ENCODE data around the gene PPP1R37. TPM values are rescaled to one million over a fixed set of nuclear protein-coding genes. Genes with fewer than 3 reads are reported as not detected.
"Not testable (repeated sequence)": the region's sequence is repeated elsewhere in the genome, so short reads cannot be mapped to it uniquely, and the experiment has no call there.

The PPP1R37 gene
- total and polyA plus RNA-seq, 4 donors = 1.8 to 10.4 (median 9.3) TPM

DNA sequence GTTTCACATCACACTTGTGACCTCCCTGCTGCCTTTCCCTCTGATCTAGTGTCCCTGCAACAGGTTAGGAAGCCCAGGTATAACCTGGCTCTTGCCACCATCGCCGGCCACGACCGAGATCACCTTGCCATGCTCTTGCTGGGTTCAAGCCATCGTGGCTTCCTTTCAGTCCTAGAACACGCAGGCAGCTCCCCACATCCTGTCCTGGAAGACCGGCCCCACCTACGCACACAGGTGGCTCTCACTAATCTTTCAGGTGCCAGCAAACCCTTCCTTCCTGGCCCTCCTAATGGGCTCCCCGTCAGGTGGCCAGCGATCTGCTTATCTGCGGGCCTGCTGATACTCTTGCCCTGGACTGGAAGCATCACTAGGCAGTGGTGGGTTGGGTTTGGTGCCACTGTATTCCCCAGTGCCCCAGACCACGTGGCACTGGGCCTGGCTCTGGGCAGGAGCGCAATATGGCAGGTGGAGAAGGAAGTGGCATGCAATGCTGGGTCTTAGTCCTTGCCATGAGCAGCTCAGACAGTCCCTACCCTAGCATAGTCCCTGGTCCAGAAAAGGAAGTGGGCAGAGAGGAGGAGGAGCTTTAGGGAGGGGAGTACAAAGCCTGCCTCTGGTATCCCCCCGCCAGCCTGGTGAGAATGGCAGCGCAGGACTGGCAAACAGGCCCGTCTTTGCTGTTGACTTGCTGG is 11.8 kb downstream of the PPP1R37 start (continued):
- TF ChIP-seq FOXA1 (IDR thresholded peaks at IDR 0.05) (no peak), EGR1 (IDR thresholded peaks at IDR 0.05; ENCODE audit: low read depth in 2 of 2) (no peak), TAF1 (conservative IDR thresholded peaks at IDR 0.05) (no peak), HNF4G (IDR thresholded peaks at IDR 0.05) (no peak)
- TF ChIP-seq, protein P1, sequence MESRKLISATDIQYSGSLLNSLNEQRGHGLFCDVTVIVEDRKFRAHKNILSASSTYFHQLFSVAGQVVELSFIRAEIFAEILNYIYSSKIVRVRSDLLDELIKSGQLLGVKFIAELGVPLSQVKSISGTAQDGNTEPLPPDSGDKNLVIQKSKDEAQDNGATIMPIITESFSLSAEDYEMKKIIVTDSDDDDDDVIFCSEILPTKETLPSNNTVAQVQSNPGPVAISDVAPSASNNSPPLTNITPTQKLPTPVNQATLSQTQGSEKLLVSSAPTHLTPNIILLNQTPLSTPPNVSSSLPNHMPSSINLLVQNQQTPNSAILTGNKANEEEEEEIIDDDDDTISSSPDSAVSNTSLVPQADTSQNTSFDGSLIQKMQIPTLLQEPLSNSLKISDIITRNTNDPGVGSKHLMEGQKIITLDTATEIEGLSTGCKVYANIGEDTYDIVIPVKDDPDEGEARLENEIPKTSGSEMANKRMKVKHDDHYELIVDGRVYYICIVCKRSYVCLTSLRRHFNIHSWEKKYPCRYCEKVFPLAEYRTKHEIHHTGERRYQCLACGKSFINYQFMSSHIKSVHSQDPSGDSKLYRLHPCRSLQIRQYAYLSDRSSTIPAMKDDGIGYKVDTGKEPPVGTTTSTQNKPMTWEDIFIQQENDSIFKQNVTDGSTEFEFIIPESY (IDR thresholded peaks at IDR 0.05) = no peak

DNA sequence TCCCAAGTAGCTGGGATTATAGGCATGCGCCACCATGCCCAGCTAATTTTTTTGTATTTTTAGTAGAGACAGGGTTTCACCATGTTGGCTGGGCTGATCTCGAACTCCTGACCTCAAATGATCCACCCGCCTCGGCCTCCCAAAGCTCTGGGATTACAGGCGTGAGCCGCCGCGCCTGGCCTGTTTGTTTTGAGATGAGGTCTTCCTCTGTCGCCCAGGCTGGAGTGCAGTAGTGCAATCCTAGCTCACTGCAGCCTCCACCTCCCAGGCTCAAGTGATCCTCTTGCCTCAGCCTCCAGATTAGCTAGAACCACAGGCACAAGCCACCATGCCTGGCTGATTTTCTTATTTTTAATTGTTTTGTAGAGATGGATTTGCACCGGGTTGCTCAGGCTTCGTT is 13.4 kb downstream of the PPP1R37 start:
- peaks cover 3 to 19% (median 13%) of the 10 kb centered on the region in 4 donors for H3K4me1 ChIP-seq (ENCODE audit: control insufficient read depth in 4 of 4, insufficient read depth in 4 of 4, low read length in 3 of 4)
- H3K9me3 ChIP-seq (ENCODE audit: control insufficient read depth in 4 of 4, low read length in 3 of 4); DNase-seq (ENCODE audit: low spot score); H3K27me3 ChIP-seq (ENCODE audit: control insufficient read depth in 4 of 4, insufficient read depth in 4 of 4, low read length in 3 of 4); H3K4me3 ChIP-seq (ENCODE audit: low read depth in 1 of 3, low read length in 3 of 3); H3K27ac ChIP-seq (ENCODE audit: low read depth in 1 of 2, low read length in 2 of 2); H3K9ac ChIP-seq (ENCODE audit: low read depth in 1 of 2, low read length in 2 of 2); H3K36me3 ChIP-seq (ENCODE audit: control insufficient read depth in 4 of 4, insufficient read depth in 3 of 4, low read depth in 1 of 4, low read length in 3 of 4): not testable (repeated sequence)
- 94% methylated on average over 11 of the region's 11 CpGs for WGBS

DNA sequence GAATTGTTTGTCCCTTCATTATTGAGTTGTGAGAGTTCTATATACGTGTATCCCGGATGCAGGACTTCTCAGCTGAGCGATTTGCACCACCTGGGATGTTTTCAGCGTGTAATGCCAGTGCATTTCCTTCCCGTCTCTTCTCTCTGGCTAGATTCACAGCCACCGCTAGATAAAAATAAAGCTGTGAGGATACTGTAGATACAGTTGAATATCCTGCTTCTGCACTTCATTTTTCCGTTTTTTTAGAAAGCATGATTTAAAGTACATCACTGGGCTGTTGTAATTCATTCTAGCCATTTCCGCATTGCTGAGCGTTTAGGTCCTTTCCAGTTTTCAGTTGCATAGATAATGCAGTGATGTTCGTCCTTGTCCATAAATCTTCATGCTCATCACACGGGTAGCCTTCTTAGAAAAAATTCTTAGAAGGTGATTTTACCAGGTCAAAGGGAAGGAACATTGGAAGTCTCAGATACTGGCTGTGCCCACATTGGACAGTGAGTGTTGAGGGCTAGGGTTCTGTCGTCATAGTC is 14.7 kb downstream of the PPP1R37 start:
- no peak overlapping the region for H3K9ac ChIP-seq (ENCODE audit: low read depth in 1 of 2, low read length in 2 of 2)
- no peak overlapping the region for H3K27ac ChIP-seq (ENCODE audit: low read depth in 1 of 2, low read length in 2 of 2)
- H3K36me3 ChIP-seq (ENCODE audit: control insufficient read depth in 4 of 4, insufficient read depth in 3 of 4, low read depth in 1 of 4, low read length in 3 of 4) = no peaks in the 10 kb centered on the region
- no peak for DNase-seq (ENCODE audit: low spot score)
- peaks cover 3 to 18% (median 12%) of the 10 kb centered on the region in 4 donors for H3K4me1 ChIP-seq (ENCODE audit: control insufficient read depth in 4 of 4, insufficient read depth in 4 of 4, low read length in 3 of 4)
- 84% methylated on average over 12 of the region's 12 CpGs for WGBS
- TF ChIP-seq GABPA (IDR thresholded peaks at IDR 0.05 in 1 of 2, conservative IDR thresholded peaks at IDR 0.05 in 1 of 2) (no peak), FOXA2 (IDR thresholded peaks at IDR 0.05) (no peak), EGR1 (IDR thresholded peaks at IDR 0.05; ENCODE audit: low read depth in 2 of 2) (no peak), RXRA (IDR thresholded peaks at IDR 0.05) (no peak), FOXA1 (IDR thresholded peaks at IDR 0.05) (no peak), HNF4A (conservative IDR thresholded peaks at IDR 0.05) (no peak), JUND (IDR thresholded peaks at IDR 0.05) (no peak), NR2F2 (IDR thresholded peaks at IDR 0.05) (no peak)
- TF ChIP-seq, protein P2, sequence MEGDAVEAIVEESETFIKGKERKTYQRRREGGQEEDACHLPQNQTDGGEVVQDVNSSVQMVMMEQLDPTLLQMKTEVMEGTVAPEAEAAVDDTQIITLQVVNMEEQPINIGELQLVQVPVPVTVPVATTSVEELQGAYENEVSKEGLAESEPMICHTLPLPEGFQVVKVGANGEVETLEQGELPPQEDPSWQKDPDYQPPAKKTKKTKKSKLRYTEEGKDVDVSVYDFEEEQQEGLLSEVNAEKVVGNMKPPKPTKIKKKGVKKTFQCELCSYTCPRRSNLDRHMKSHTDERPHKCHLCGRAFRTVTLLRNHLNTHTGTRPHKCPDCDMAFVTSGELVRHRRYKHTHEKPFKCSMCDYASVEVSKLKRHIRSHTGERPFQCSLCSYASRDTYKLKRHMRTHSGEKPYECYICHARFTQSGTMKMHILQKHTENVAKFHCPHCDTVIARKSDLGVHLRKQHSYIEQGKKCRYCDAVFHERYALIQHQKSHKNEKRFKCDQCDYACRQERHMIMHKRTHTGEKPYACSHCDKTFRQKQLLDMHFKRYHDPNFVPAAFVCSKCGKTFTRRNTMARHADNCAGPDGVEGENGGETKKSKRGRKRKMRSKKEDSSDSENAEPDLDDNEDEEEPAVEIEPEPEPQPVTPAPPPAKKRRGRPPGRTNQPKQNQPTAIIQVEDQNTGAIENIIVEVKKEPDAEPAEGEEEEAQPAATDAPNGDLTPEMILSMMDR (IDR thresholded peaks at IDR 0.05; ENCODE audit: low read depth, low read length, missing input control) = no peak
- TF ChIP-seq, protein P3, sequence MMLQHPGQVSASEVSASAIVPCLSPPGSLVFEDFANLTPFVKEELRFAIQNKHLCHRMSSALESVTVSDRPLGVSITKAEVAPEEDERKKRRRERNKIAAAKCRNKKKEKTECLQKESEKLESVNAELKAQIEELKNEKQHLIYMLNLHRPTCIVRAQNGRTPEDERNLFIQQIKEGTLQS (IDR thresholded peaks at IDR 0.05) = no peak
- TF ChIP-seq, protein P4, sequence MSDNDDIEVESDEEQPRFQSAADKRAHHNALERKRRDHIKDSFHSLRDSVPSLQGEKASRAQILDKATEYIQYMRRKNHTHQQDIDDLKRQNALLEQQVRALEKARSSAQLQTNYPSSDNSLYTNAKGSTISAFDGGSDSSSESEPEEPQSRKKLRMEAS (IDR thresholded peaks at IDR 0.05) = no peak
- TF ChIP-seq, protein P1 (IDR thresholded peaks at IDR 0.05) = no peak
- no peaks in the 10 kb centered on the region for H3K27me3 ChIP-seq (ENCODE audit: control insufficient read depth in 4 of 4, insufficient read depth in 4 of 4, low read length in 3 of 4)
- no peak overlapping the region for H3K4me3 ChIP-seq (ENCODE audit: low read depth in 1 of 3, low read length in 3 of 3)
- no peaks in the 10 kb centered on the region for H3K9me3 ChIP-seq (ENCODE audit: control insufficient read depth in 4 of 4, low read length in 3 of 4)
